Esophagus (tissue), 2 donors: Measurements from ENCODE around the gene GPR162. TPM values are rescaled to one million over a fixed set of nuclear protein-coding genes. Genes with fewer than 3 reads are reported as not detected.
A peak's percentile ranks its signal among the peaks of the same experiment; 100 is the strongest.

Source experiments
- H3K27ac ChIP-seq, 2 donors: one replicate each; pipeline ENCODE4 v1.5.1; 2013; ENCODE audit warnings: low read depth in 2 of 2, mild to moderate bottlenecking in 2 of 2, inconsistent platforms in 1 of 2, low read length in 1 of 2, moderate library complexity in 1 of 2
- H3K27me3 ChIP-seq, 2 donors: one replicate each; pipeline ENCODE4 v1.6.1; 2013; ENCODE audit warnings: low read length in 2 of 2, control low read depth in 1 of 2, mild to moderate bottlenecking in 1 of 2; ENCODE audit not compliant: insufficient read depth in 2 of 2, control insufficient read depth in 1 of 2
- H3K36me3 ChIP-seq, 2 donors: one replicate each; pipeline ENCODE4 v1.6.1; 2013; ENCODE audit warnings: low read length in 1 of 2; ENCODE audit not compliant: control insufficient read depth in 2 of 2, insufficient read depth in 2 of 2
- H3K4me1 ChIP-seq, 2 donors: one replicate each; pipeline ENCODE4 v1.6.1; 2013; ENCODE audit warnings: low read length in 1 of 2; ENCODE audit not compliant: control insufficient read depth in 2 of 2, insufficient read depth in 2 of 2
- H3K4me3 ChIP-seq, 2 donors: one replicate each; pipeline ENCODE4 v1.5.1; 2013; ENCODE audit warnings: low read length in 2 of 2, mild to moderate bottlenecking in 2 of 2, low read depth in 1 of 2, moderate library complexity in 1 of 2
- H3K9me3 ChIP-seq, 2 donors: one replicate each; pipeline ENCODE4 v1.6.1; 2013; ENCODE audit warnings: mild to moderate bottlenecking in 2 of 2, low read depth in 1 of 2, low read length in 1 of 2, moderate library complexity in 1 of 2; ENCODE audit not compliant: control insufficient read depth in 2 of 2, insufficient read depth in 1 of 2
- WGBS, 2 donors: extraction: QIAGEN DNeasy Blood & Tissue Kit; methylation state at CpG; one replicate each; pipeline ENCODE4 v1.1.7; 2013; 5-methylcytosine and 5-hydroxymethylcytosine counted together
- polyA plus RNA-seq, 2 donors: library from polyadenylated mRNA; stranded (reverse); fragments of 200-250 nt; gene quantifications; one replicate each; pipeline ENCODE4 v1.2.3, GENCODE V29; 2013
- donor health status: healthy with polysubstance abuse.
- donor health status: Bipolar disorder and iron deficiency.

The GPR162 gene
- polyA plus RNA-seq, 2 donors, result 2.1 to 2.5 TPM

GRCh38 chr12:6778217-6778573 is 43.4 kb upstream of the GPR162 start:
- WGBS, 2 donors, result 27 to 37% methylated on average over 14 of the region's 14 CpGs
- Histone ChIP-seq H3K36me3 (no peaks in the 10 kb centered on the region), H3K27me3 (no peaks in the 10 kb centered on the region), H3K4me3 (peak overlapping the region in 1 of 2 donors; percentile 26), H3K27ac (peak overlapping the region; percentile 52 to 56), H3K9me3 (no peaks in the 10 kb centered on the region), H3K4me1 (peaks cover 0 to 10% of the 10 kb centered on the region in 2 donors)

- H3K27ac ChIP-seq, result peak overlapping the region; percentile 52 to 64
- no peaks in the 10 kb centered on the region for H3K9me3 ChIP-seq
- WGBS, 2 donors, result 3 to 4% methylated on average over 35 of the region's 35 CpGs
- H3K4me1 ChIP-seq, result peaks cover 0 to 7% of the 10 kb centered on the region in 2 donors
- no peaks in the 10 kb centered on the region for H3K27me3 ChIP-seq
- H3K36me3 ChIP-seq, result no peaks in the 10 kb centered on the region
- H3K4me3 ChIP-seq, result peak overlapping the region; percentile 26
Observed at GRCh38 chr12:6778574-6779550, 42.8 kb upstream of the GPR162 start.

GRCh38 chr12:6779708-6780432 is 41.8 kb upstream of the GPR162 start:
- H3K4me3 ChIP-seq, result no peak overlapping the region
- H3K27ac ChIP-seq, result peak overlapping the region in 1 of 2 donors; percentile 24
- 77 to 79% methylated on average over 6 of the region's 6 CpGs for WGBS, 2 donors
- no peaks in the 10 kb centered on the region for H3K36me3 ChIP-seq
- no peaks in the 10 kb centered on the region for H3K27me3 ChIP-seq
- H3K9me3 ChIP-seq, result no peaks in the 10 kb centered on the region
- H3K4me1 ChIP-seq, result peaks cover 0 to 7% of the 10 kb centered on the region in 2 donors

- 81% methylated on average over 6 of the region's 6 CpGs for WGBS, 2 donors
- H3K27me3 ChIP-seq, result no peaks in the 10 kb centered on the region
- peaks cover 0 to 7% of the 10 kb centered on the region in 2 donors for H3K4me1 ChIP-seq
- no peaks in the 10 kb centered on the region for H3K9me3 ChIP-seq
- no peak overlapping the region for H3K27ac ChIP-seq
- no peak overlapping the region for H3K4me3 ChIP-seq
- H3K36me3 ChIP-seq, result no peaks in the 10 kb centered on the region
Observed at GRCh38 chr12:6780573-6780972, 41.0 kb upstream of the GPR162 start.

- 79 to 81% methylated on average over 6 of the region's 6 CpGs for WGBS, 2 donors
- Histone ChIP-seq H3K9me3 (no peaks in the 10 kb centered on the region), H3K27ac (no peak overlapping the region), H3K4me1 (peaks cover 0 to 7% of the 10 kb centered on the region in 2 donors), H3K36me3 (no peaks in the 10 kb centered on the region), H3K4me3 (no peak overlapping the region), H3K27me3 (no peaks in the 10 kb centered on the region)
Observed at GRCh38 chr12:6782119-6782518, 39.5 kb upstream of the GPR162 start.

GRCh38 chr12:6782850-6783566 is 38.6 kb upstream of the GPR162 start:
- Histone ChIP-seq H3K4me1 (peaks cover 0 to 3% of the 10 kb centered on the region in 2 donors), H3K27me3 (no peaks in the 10 kb centered on the region), H3K4me3 (no peak overlapping the region), H3K36me3 (no peaks in the 10 kb centered on the region), H3K9me3 (no peaks in the 10 kb centered on the region), H3K27ac (no peak overlapping the region)
- 76 to 78% methylated on average over 10 of the region's 10 CpGs for WGBS, 2 donors

GRCh38 chr12:6783828-6784227 is 37.8 kb upstream of the GPR162 start:
- Histone ChIP-seq H3K9me3 (no peaks in the 10 kb centered on the region), H3K4me1 (no peaks in the 10 kb centered on the region), H3K36me3 (no peaks in the 10 kb centered on the region), H3K27me3 (no peaks in the 10 kb centered on the region), H3K4me3 (no peak overlapping the region), H3K27ac (no peak overlapping the region)
- WGBS, 2 donors, result 88% methylated on average over 9 of the region's 9 CpGs

- Histone ChIP-seq H3K9me3 (no peaks in the 10 kb centered on the region), H3K4me1 (no peaks in the 10 kb centered on the region), H3K27ac (no peak overlapping the region), H3K4me3 (no peak overlapping the region), H3K27me3 (no peaks in the 10 kb centered on the region), H3K36me3 (no peaks in the 10 kb centered on the region)
- 64 to 68% methylated on average over 5 of the region's 5 CpGs for WGBS, 2 donors
Observed at GRCh38 chr12:6784296-6784695, 37.3 kb upstream of the GPR162 start.

- WGBS, 2 donors, result 67 to 76% methylated on average over 5 of the region's 5 CpGs
- H3K4me3 ChIP-seq, result no peak overlapping the region
- no peaks in the 10 kb centered on the region for H3K27me3 ChIP-seq
- H3K4me1 ChIP-seq, result no peaks in the 10 kb centered on the region
- H3K9me3 ChIP-seq, result no peaks in the 10 kb centered on the region
- no peaks in the 10 kb centered on the region for H3K36me3 ChIP-seq
- H3K27ac ChIP-seq, result no peak overlapping the region
Observed at GRCh38 chr12:6784761-6785160, 36.9 kb upstream of the GPR162 start.
